H9 (cell line): ENCODE results near the gene SHC4. TPM values are rescaled to one million over a fixed set of nuclear protein-coding genes. Genes with fewer than 3 reads are reported as not detected.

ENCODE experiments used
- DNase-seq: peaks from one replicate; pipeline ENCODE4 v3.0.0-alpha.2; 2017
- H2AFZ ChIP-seq: one replicate; pipeline ENCODE4 v1.6.1; 2013; ENCODE audit warnings: mild to moderate bottlenecking, low read length, control low read depth, moderate library complexity
- H2AK5ac ChIP-seq: 2 replicates; pipeline ENCODE4 v1.6.1; 2013; ENCODE audit warnings: low read length, control low read depth, mixed read lengths; ENCODE audit not compliant: insufficient read length
- H2BK120ac ChIP-seq: one replicate; pipeline ENCODE4 v1.6.1; 2013; ENCODE audit warnings: low read depth, mild to moderate bottlenecking, low read length, control low read depth, inconsistent platforms; ENCODE audit not compliant: poor library complexity, severe bottlenecking
- H2BK12ac ChIP-seq: 2 replicates; pipeline ENCODE4 v1.6.1; 2013; ENCODE audit warnings: low read length, control low read depth, mixed read lengths, low read depth; ENCODE audit not compliant: insufficient read length
- H2BK15ac ChIP-seq: 2 replicates; pipeline ENCODE4 v1.6.1; 2013; ENCODE audit warnings: low read depth, low read length, control low read depth
- H2BK20ac ChIP-seq: one replicate; pipeline ENCODE4 v1.6.1; 2013; ENCODE audit warnings: low read depth, mild to moderate bottlenecking, low read length, control low read depth, inconsistent platforms; ENCODE audit not compliant: poor library complexity, severe bottlenecking
- H2BK5ac ChIP-seq: 2 replicates; pipeline ENCODE4 v1.6.1; 2013; ENCODE audit warnings: low read length, control low read depth, mixed read lengths; ENCODE audit not compliant: insufficient read length
- H3K14ac ChIP-seq: 2 replicates; pipeline ENCODE4 v1.6.1; 2013; ENCODE audit warnings: low read length, control low read depth; ENCODE audit not compliant: insufficient read depth
- H3K18ac ChIP-seq: 2 replicates; pipeline ENCODE4 v1.6.1; 2013; ENCODE audit warnings: low read depth, mild to moderate bottlenecking, mixed read lengths, low read length, control low read depth; ENCODE audit not compliant: insufficient read length
- H3K23ac ChIP-seq: 2 replicates; pipeline ENCODE4 v1.6.1; 2013; ENCODE audit warnings: low read length, control low read depth, mixed read lengths, low read depth; ENCODE audit not compliant: insufficient read length
- H3K23me2 ChIP-seq: 2 replicates; pipeline ENCODE4 v1.6.1; 2013; ENCODE audit warnings: low read depth, mild to moderate bottlenecking, mixed read lengths, low read length, control low read depth; ENCODE audit not compliant: insufficient read length, poor library complexity, severe bottlenecking
- H3K27ac ChIP-seq: 2 replicates; pipeline ENCODE4 v1.5.1; 2013; ENCODE audit warnings: low read length, control low read depth, mixed read lengths, low read depth; ENCODE audit not compliant: insufficient read length
- H3K27me3 ChIP-seq: 2 replicates; pipeline ENCODE4 v1.6.1; 2013; ENCODE audit warnings: low read length, control low read depth, inconsistent platforms; ENCODE audit not compliant: insufficient read depth
- H3K4ac ChIP-seq: 2 replicates; pipeline ENCODE4 v1.6.1; 2013; ENCODE audit warnings: low read depth, mild to moderate bottlenecking, control low read depth, inconsistent platforms, low read length, moderate library complexity
- H3K4me1 ChIP-seq: 2 replicates; pipeline ENCODE4 v1.6.1; 2013; ENCODE audit warnings: low read length, control low read depth, inconsistent platforms; ENCODE audit not compliant: insufficient read depth
- H3K4me2 ChIP-seq: 2 replicates; pipeline ENCODE4 v1.6.1; 2013; ENCODE audit warnings: low read length, control low read depth, mixed read lengths; ENCODE audit not compliant: insufficient read length, insufficient read depth
- H3K56ac ChIP-seq: 2 replicates; pipeline ENCODE4 v1.6.1; 2013; ENCODE audit warnings: low read depth, mild to moderate bottlenecking, mixed read lengths, low read length, control low read depth; ENCODE audit not compliant: insufficient read length
- H3K79me1 ChIP-seq: 2 replicates; pipeline ENCODE4 v1.6.1; 2013; ENCODE audit warnings: low read depth, mild to moderate bottlenecking, moderate library complexity, low read length, control low read depth, inconsistent platforms; ENCODE audit not compliant: insufficient read depth, poor library complexity, severe bottlenecking
- H3K79me2 ChIP-seq: 2 replicates; pipeline ENCODE4 v1.6.1; 2013; ENCODE audit warnings: low read length, control low read depth, inconsistent platforms; ENCODE audit not compliant: insufficient read depth
- H3K9ac ChIP-seq: 2 replicates; pipeline ENCODE4 v1.6.1; 2013; ENCODE audit warnings: low read length, control low read depth, mixed read lengths; ENCODE audit not compliant: insufficient read length; ENCODE audit errors: extremely low read depth
- H3K9me3 ChIP-seq: one replicate; pipeline ENCODE4 v1.6.1; 2013; ENCODE audit warnings: low read depth, low read length, inconsistent platforms; ENCODE audit not compliant: control insufficient read depth
- H3T11ph ChIP-seq: one replicate; pipeline ENCODE4 v1.6.1; 2013; ENCODE audit warnings: mild to moderate bottlenecking, low read length, control low read depth, inconsistent platforms
- H4K20me1 ChIP-seq: one replicate; pipeline ENCODE4 v1.6.1; 2013; ENCODE audit not compliant: control insufficient read depth, insufficient read length, insufficient read depth
- H4K5ac ChIP-seq: 2 replicates; pipeline ENCODE4 v1.6.1; 2013; ENCODE audit warnings: low read depth, mild to moderate bottlenecking, mixed read lengths, low read length, control low read depth; ENCODE audit not compliant: insufficient read length
- H4K8ac ChIP-seq: replicated peaks from 2 replicates; pipeline ENCODE4 v1.6.1; 2013; ENCODE audit warnings: low read length, control low read depth, mixed read lengths, low read depth; ENCODE audit not compliant: insufficient read length
- H4K91ac ChIP-seq: 2 replicates; pipeline ENCODE4 v1.6.1; 2013; ENCODE audit warnings: low read depth, mild to moderate bottlenecking, moderate library complexity, mixed read lengths, low read length, control low read depth; ENCODE audit not compliant: insufficient read length
- H3K27ac Mint-ChIP-seq, 3 experiments: 2 replicates in 2 of 3; 3 replicates in 1 of 3; pipeline ENCODE4 v1.8.0; 2020 to 2021; ENCODE audit warnings: mixed read lengths in 3 of 3, mild to moderate bottlenecking in 1 of 3, moderate library complexity in 1 of 3
- H3K27me3 Mint-ChIP-seq: 2 replicates; pipeline ENCODE4 v1.8.0; 2021; ENCODE audit warnings: low read depth, mild to moderate bottlenecking, moderate library complexity, mixed read lengths
- H3K36me3 Mint-ChIP-seq, 3 experiments: 2 replicates in 2 of 3; 3 replicates in 1 of 3; pipeline ENCODE4 v1.8.0; 2020 to 2021; ENCODE audit warnings: low read depth in 3 of 3, mixed read lengths in 3 of 3; ENCODE audit not compliant: insufficient read depth in 1 of 3
- H3K4me1 Mint-ChIP-seq, 2 experiments: 2 replicates each; pipeline ENCODE4 v1.8.0; 2020; ENCODE audit warnings: mixed read lengths in 2 of 2
- H3K4me3 Mint-ChIP-seq, 2 experiments: 2 replicates in 1 of 2; 3 replicates in 1 of 2; pipeline ENCODE4 v1.8.0; 2020 to 2021; ENCODE audit warnings: mild to moderate bottlenecking in 2 of 2, mixed read lengths in 2 of 2, moderate library complexity in 1 of 2
- H3K9me3 Mint-ChIP-seq, 2 experiments: 2 replicates in 1 of 2; 3 replicates in 1 of 2; pipeline ENCODE4 v1.8.0; 2020; ENCODE audit warnings: mild to moderate bottlenecking in 2 of 2, mixed read lengths in 2 of 2, moderate library complexity in 1 of 2
- WGBS: extraction: QIAGEN DNeasy Blood & Tissue Kit; methylation state at CpG from one replicate; pipeline ENCODE4 v1.1.7; 2013; ENCODE audit warnings: missing lambda C conversion rate, low lambda C conversion rate, mixed read lengths; ENCODE audit not compliant: insufficient read length; ENCODE audit errors: extremely low coverage; 5-methylcytosine and 5-hydroxymethylcytosine counted together
- total RNA-seq: library from RNA; stranded (reverse); gene quantifications from 2 replicates; pipeline ENCODE4 v1.2.1, GENCODE V29; 2021
- TF ChIP-seq, protein P1 (sequence below): fragments of 200-600 bp; sonication (generic); conservative IDR thresholded peaks from 3 replicates; pipeline ENCODE4 v1.8.0; 2021; ENCODE audit warnings: antibody characterized with exemption, mild to moderate bottlenecking

SHC4 gene
- total RNA-seq, 1 experiment from 2014 or later, result 0.26 TPM

DNA sequence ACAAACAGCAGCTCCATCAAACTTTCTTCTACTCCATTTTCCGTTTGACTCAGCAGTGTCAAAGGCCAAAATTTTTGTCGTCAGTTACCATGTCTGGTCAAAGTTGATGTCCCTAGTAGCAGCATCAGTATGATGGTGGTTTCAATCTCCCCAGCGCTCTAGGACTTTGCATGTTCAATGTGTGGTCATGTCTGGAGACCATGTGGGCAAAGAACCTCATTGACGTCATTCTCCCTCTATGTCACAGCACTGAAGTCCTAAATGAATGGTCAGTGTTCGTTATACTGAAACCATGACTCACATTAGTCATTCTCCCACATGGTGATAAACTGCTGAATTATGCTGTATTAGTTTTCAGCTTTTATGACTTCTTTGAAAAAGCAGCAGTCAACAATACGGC, 23.2 kb downstream of the SHC4 start:
- Histone ChIP-seq H3K9ac (no peak overlapping the region), H3K4me2 (no peak overlapping the region)
- WGBS, result no CpG with 5 or more reads among the region's 6 CpGs

More for the DNA sequence above, 23.2 kb downstream of the SHC4 start:
- H3K4me1 Mint-ChIP-seq, result no peaks in the 10 kb centered on the region
- Histone ChIP-seq H4K8ac (no peak overlapping the region), H2BK12ac (no peak overlapping the region), H3K23me2 (no peaks in the 10 kb centered on the region), H2BK20ac (no peak overlapping the region), H3K14ac (no peak overlapping the region), H3K27me3 (no peaks in the 10 kb centered on the region), H2AFZ (no peak overlapping the region), H2BK5ac (no peak overlapping the region), H2BK120ac (no peak overlapping the region), H3K56ac (no peak overlapping the region), H3K4ac (no peak overlapping the region), H4K91ac (no peak overlapping the region), H3T11ph (no peak overlapping the region), H3K79me1 (no peaks in the 10 kb centered on the region), H3K4me1 (no peaks in the 10 kb centered on the region), H3K79me2 (no peaks in the 10 kb centered on the region), H4K20me1 (no peaks in the 10 kb centered on the region), H3K18ac (no peak overlapping the region), H4K5ac (no peak overlapping the region), H2AK5ac (no peak overlapping the region), H2BK15ac (no peak overlapping the region), H3K27ac (no peak overlapping the region), H3K9me3 (no peaks in the 10 kb centered on the region), H3K23ac (no peak overlapping the region)
- H3K9me3 Mint-ChIP-seq, result no peaks in the 10 kb centered on the region
- TF ChIP-seq, protein P1, sequence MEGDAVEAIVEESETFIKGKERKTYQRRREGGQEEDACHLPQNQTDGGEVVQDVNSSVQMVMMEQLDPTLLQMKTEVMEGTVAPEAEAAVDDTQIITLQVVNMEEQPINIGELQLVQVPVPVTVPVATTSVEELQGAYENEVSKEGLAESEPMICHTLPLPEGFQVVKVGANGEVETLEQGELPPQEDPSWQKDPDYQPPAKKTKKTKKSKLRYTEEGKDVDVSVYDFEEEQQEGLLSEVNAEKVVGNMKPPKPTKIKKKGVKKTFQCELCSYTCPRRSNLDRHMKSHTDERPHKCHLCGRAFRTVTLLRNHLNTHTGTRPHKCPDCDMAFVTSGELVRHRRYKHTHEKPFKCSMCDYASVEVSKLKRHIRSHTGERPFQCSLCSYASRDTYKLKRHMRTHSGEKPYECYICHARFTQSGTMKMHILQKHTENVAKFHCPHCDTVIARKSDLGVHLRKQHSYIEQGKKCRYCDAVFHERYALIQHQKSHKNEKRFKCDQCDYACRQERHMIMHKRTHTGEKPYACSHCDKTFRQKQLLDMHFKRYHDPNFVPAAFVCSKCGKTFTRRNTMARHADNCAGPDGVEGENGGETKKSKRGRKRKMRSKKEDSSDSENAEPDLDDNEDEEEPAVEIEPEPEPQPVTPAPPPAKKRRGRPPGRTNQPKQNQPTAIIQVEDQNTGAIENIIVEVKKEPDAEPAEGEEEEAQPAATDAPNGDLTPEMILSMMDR, result no peak
- no peaks in the 10 kb centered on the region for H3K36me3 Mint-ChIP-seq
- no peak for DNase-seq
- H3K4me3 Mint-ChIP-seq, result no peak overlapping the region
- H3K27me3 Mint-ChIP-seq, result peaks cover 6% of the 10 kb centered on the region; the same call in 1 of the 2 replicates
- no peak overlapping the region for H3K27ac Mint-ChIP-seq
